Measurements from ENCODE around the gene GSTP1.

DNA sequence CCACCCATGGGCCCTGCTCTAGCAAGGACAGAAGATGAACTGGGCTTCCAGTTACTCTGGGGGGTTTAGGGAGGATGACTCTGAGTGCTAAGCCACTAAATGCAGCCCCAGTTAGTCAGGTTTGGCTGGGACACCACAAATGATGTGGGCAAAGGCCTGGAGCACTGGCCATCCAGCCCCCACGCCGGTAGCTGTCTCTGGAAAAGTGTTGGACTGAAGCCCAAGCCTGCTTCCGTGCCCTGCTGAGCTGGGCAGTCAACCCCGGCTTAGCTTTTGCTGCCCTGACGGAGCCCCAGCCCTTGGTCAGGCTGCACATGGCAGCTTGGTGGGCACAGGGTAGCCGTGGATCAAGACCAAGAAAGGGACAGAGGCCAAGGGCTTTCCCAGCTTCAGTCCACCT, 5.7 kb upstream of the GSTP1 start:
- TF ChIP-seq CTCF (IDR thresholded peaks at IDR 0.05) (no peak), POLR2A (IDR thresholded peaks at IDR 0.05) (no peak)

Measured in testis (tissue), 2 donors.